DND-41 (cell line): ENCODE measurements around the gene TP53I11.

Source experiments
- ATAC-seq: fragments of 200-7000 bp; cut with Tn5 transposase; 3 replicates; pipeline ENCODE4 v1.9.1; 2021; ENCODE audit warnings: low read depth; ENCODE audit not compliant: insufficient read depth
- DNase-seq: peaks from one replicate; pipeline ENCODE4 v3.0.0-alpha.2; 2020
- H2AFZ ChIP-seq: 2 replicates; pipeline ENCODE4 v1.6.0; 2012; ENCODE audit warnings: low read depth, low read length
- H3K27ac ChIP-seq: 2 replicates; pipeline ENCODE4 v1.5.1; 2012; ENCODE audit warnings: low read length, inconsistent platforms
- H3K27me3 ChIP-seq: fragments of 200-600 bp; sonication (generic); 2 replicates; pipeline ENCODE4 v1.6.0; 2012; ENCODE audit warnings: low read length, mild to moderate bottlenecking, inconsistent platforms; ENCODE audit not compliant: insufficient read depth, poor library complexity
- H3K36me3 ChIP-seq: 2 replicates; pipeline ENCODE4 v1.5.1; 2012; ENCODE audit warnings: low read length, inconsistent platforms; ENCODE audit not compliant: insufficient read depth
- H3K4me1 ChIP-seq: 2 replicates; pipeline ENCODE4 v1.5.1; 2012; ENCODE audit warnings: mild to moderate bottlenecking, low read length; ENCODE audit not compliant: insufficient read depth
- H3K4me2 ChIP-seq: 2 replicates; pipeline ENCODE4 v1.6.0; 2012; ENCODE audit warnings: mild to moderate bottlenecking, moderate library complexity, low read length, inconsistent platforms; ENCODE audit not compliant: insufficient read depth
- H3K4me3 ChIP-seq, 2 experiments: fragments of 200-600 bp in 1 of 2; shearing (Covaris generic) in 1 of 2; 2 replicates each; pipeline ENCODE4 v1.5.1; 2012 to 2016; ENCODE audit warnings: inconsistent platforms in 2 of 2, low read length in 2 of 2, mild to moderate bottlenecking in 2 of 2, low read depth in 1 of 2, moderate library complexity in 1 of 2
- H3K79me2 ChIP-seq: 2 replicates; pipeline ENCODE4 v1.6.0; 2012; ENCODE audit warnings: low read length, inconsistent platforms; ENCODE audit not compliant: insufficient read depth
- H3K9ac ChIP-seq: 2 replicates; pipeline ENCODE4 v1.6.0; 2012; ENCODE audit warnings: low read depth, mild to moderate bottlenecking, inconsistent platforms, low read length, moderate library complexity
- H3K9me3 ChIP-seq: 2 replicates; pipeline ENCODE4 v1.5.1; 2012; ENCODE audit warnings: low read length, moderate library complexity, mild to moderate bottlenecking, inconsistent platforms; ENCODE audit not compliant: insufficient read depth, severe bottlenecking
- H4K20me1 ChIP-seq: 2 replicates; pipeline ENCODE4 v1.6.0; 2012; ENCODE audit warnings: low read length; ENCODE audit not compliant: insufficient read depth
- EZH2 ChIP-seq: IDR thresholded peaks from 3 replicates; pipeline ENCODE4 v1.6.1; 2012; ENCODE audit warnings: borderline replicate concordance, low read depth, mild to moderate bottlenecking, moderate library complexity, low read length, inconsistent platforms; ENCODE audit not compliant: severe bottlenecking
- TF ChIP-seq, protein P1 (sequence below): IDR thresholded peaks from 2 replicates; pipeline ENCODE4 v1.5.1; 2012; ENCODE audit warnings: borderline replicate concordance, low read length, moderate library complexity, mild to moderate bottlenecking; ENCODE audit not compliant: poor library complexity, severe bottlenecking; ENCODE audit errors: extremely low read depth

TP53I11 gene

DNA sequence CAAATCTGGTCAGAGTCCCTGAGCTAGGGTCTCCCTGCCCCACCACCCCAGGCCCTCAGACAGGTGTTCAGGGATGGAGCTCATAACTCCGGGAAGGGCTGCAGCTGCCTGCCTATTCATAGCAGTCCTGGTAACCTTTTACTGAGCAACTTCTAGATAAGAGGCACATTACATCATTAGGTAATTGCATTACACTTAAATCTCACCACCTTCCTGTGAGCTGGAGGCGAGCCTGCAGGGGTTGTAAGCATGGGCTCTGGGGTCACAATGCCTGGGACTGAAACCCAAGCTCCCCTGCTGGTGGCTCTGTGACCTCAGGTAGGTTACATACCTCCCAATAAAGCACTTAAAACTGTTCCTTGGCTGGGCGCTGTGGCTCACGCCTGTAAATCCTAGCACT is 22.5 kb downstream of the TP53I11 start:
- Histone ChIP-seq H3K4me3 (no peak overlapping the region), H3K9ac (no peak overlapping the region), H4K20me1 (0 out of 2 replicates have a peak, but pooled peaks cover 8% of the 10 kb centered on the region), H3K4me2 (no peak overlapping the region), H3K9me3 (no peaks in the 10 kb centered on the region), H3K79me2 (no peaks in the 10 kb centered on the region), H3K36me3 (no peaks in the 10 kb centered on the region), H3K27ac (no peak overlapping the region), H2AFZ (no peak overlapping the region), H3K4me1 (no peaks in the 10 kb centered on the region), H3K27me3 (peaks cover 20% of the 10 kb centered on the region)
- no peak for TF ChIP-seq EZH2
- TF ChIP-seq, protein P1, sequence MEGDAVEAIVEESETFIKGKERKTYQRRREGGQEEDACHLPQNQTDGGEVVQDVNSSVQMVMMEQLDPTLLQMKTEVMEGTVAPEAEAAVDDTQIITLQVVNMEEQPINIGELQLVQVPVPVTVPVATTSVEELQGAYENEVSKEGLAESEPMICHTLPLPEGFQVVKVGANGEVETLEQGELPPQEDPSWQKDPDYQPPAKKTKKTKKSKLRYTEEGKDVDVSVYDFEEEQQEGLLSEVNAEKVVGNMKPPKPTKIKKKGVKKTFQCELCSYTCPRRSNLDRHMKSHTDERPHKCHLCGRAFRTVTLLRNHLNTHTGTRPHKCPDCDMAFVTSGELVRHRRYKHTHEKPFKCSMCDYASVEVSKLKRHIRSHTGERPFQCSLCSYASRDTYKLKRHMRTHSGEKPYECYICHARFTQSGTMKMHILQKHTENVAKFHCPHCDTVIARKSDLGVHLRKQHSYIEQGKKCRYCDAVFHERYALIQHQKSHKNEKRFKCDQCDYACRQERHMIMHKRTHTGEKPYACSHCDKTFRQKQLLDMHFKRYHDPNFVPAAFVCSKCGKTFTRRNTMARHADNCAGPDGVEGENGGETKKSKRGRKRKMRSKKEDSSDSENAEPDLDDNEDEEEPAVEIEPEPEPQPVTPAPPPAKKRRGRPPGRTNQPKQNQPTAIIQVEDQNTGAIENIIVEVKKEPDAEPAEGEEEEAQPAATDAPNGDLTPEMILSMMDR = no peak
- DNase-seq (no peak), ATAC-seq (no peak)

DNA sequence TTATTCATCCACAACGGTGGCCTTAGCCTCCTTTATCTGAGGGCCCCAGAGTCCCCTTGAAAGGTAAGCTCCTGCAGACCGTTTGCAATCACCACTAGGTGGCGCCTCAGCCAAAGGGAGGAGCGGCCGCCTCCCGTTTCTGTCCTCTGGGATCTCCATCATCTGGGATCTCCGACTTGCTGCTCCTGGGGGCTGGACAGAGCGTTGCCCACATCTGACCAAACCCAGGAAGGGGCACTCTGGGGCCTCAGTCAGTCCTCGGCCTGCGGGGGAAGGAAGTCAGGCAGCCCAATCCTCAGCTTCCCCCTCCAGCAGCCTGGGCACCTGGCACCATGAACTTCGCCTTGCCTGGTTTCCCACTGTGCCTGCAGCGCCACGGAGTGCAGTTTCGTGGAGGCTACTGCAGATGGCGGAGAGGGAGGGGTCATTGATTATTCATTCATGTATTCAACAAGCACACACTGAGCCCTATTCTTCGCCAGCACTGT is 23.5 kb downstream of the TP53I11 start:
- Histone ChIP-seq H3K27ac (no peak overlapping the region), H4K20me1 (0 out of 2 replicates have a peak, but pooled peaks cover 10% of the 10 kb centered on the region), H3K4me3 (no peak overlapping the region), H3K9me3 (no peaks in the 10 kb centered on the region), H2AFZ (no peak overlapping the region), H3K36me3 (no peaks in the 10 kb centered on the region), H3K4me2 (no peak overlapping the region), H3K9ac (no peak overlapping the region), H3K79me2 (no peaks in the 10 kb centered on the region), H3K4me1 (no peaks in the 10 kb centered on the region), H3K27me3 (peaks cover 20% of the 10 kb centered on the region)
- ATAC-seq = peak; percentile 85
- DNase-seq = peak; percentile 63
- no peak for TF ChIP-seq EZH2
- TF ChIP-seq, protein P1 = peak; percentile 89

- Histone ChIP-seq H3K9me3 (no peaks in the 10 kb centered on the region), H2AFZ (no peak overlapping the region), H3K36me3 (no peaks in the 10 kb centered on the region), H4K20me1 (peaks cover 10% of the 10 kb centered on the region; the same call in 1 of the 2 replicates), H3K9ac (no peak overlapping the region), H3K27me3 (peaks cover 16% of the 10 kb centered on the region), H3K27ac (no peak overlapping the region), H3K4me1 (no peaks in the 10 kb centered on the region), H3K4me3 (no peak overlapping the region), H3K4me2 (no peak overlapping the region), H3K79me2 (no peaks in the 10 kb centered on the region)
- no peak for DNase-seq
- ATAC-seq = no peak
- no peak for TF ChIP-seq EZH2
- TF ChIP-seq, protein P1 = no peak
These were observed 24.6 kb downstream of the TP53I11 start for GRCh38 chr11:44926036-44926435.

DNA sequence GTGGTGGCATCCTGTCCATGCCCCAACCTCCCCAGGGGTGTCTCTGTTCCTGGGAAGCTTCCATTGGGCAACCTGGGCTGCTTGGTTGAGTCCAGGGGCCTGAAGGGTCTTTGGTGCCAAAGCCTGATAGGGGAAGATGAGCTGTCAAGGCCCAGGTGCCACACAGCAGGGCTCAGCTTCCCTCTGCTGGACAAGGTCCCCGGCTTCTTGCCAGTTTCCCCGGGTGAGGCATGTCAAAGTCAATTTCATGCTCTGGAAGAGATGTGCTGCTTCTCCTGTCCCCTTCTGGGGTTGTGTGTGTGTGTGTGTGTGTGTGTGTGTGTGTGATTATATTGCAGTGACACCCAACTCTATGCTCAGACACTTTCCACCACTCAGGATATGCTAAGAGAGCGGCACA is 26.9 kb downstream of the TP53I11 start:
- H3K4me3 ChIP-seq = no peak overlapping the region

More for the DNA sequence above, 26.9 kb downstream of the TP53I11 start:
- Histone ChIP-seq H4K20me1 (peaks cover 4% of the 10 kb centered on the region; the same call in 1 of the 2 replicates), H3K36me3 (no peaks in the 10 kb centered on the region), H3K27me3 (peaks cover 1% of the 10 kb centered on the region), H3K27ac (no peak overlapping the region), H3K9me3 (no peaks in the 10 kb centered on the region), H3K9ac (no peak overlapping the region), H3K79me2 (no peaks in the 10 kb centered on the region), H3K4me1 (no peaks in the 10 kb centered on the region), H2AFZ (no peak overlapping the region), H3K4me2 (no peak overlapping the region)
- DNase-seq = no peak
- TF ChIP-seq, protein P1 = no peak
- no peak for TF ChIP-seq EZH2
- ATAC-seq = no peak
